Stimulated activated memory B cell treated with anti-CD40 and anti-IgM and Interleukin-4, amounts not matched to agents 10 μg/mL and 1 μg/mL and 100 μg/mL, for 72 hours (primary cell): Measurements from ENCODE around the gene FAM76B.
A peak's percentile ranks its signal among the peaks of the same experiment; 100 is the strongest.

Source experiments
- ATAC-seq: fragments of 150-1000 bp; cut with Tn5 transposase; 2 replicates; pipeline ENCODE4 v1.10.0; 2021
- H3K27ac Mint-ChIP-seq: one replicate; pipeline ENCODE4 v1.8.0; 2022; ENCODE audit warnings: mild to moderate bottlenecking, mixed read lengths
- H3K27me3 Mint-ChIP-seq: one replicate; pipeline ENCODE4 v1.8.0; 2022; ENCODE audit warnings: mixed read lengths
- H3K36me3 Mint-ChIP-seq: one replicate; pipeline ENCODE4 v1.8.0; 2022; ENCODE audit warnings: mixed read lengths
- H3K4me1 Mint-ChIP-seq: one replicate; pipeline ENCODE4 v1.8.0; 2022; ENCODE audit warnings: mixed read lengths
- H3K4me3 Mint-ChIP-seq: one replicate; pipeline ENCODE4 v1.8.0; 2022; ENCODE audit warnings: mild to moderate bottlenecking, moderate library complexity, mixed read lengths
- H3K9me3 Mint-ChIP-seq: one replicate; pipeline ENCODE4 v1.8.0; 2022; ENCODE audit warnings: mixed read lengths

Gene FAM76B

GRCh38 chr11:95800438-95800837, 10.9 kb upstream of the FAM76B start:
- H3K4me3 Mint-ChIP-seq: no peak overlapping the region
- H3K27me3 Mint-ChIP-seq: no peaks in the 10 kb centered on the region
- H3K36me3 Mint-ChIP-seq: peaks cover 40% of the 10 kb centered on the region
- ATAC-seq: no peak
- H3K9me3 Mint-ChIP-seq: no peaks in the 10 kb centered on the region
- peaks cover 6% of the 10 kb centered on the region for H3K4me1 Mint-ChIP-seq
- H3K27ac Mint-ChIP-seq: no peak overlapping the region

GRCh38 chr11:95799546-95799945, 10.0 kb upstream of the FAM76B start:
- Mint-ChIP-seq H3K9me3 (no peaks in the 10 kb centered on the region), H3K27ac (no peak overlapping the region), H3K4me1 (peaks cover 15% of the 10 kb centered on the region), H3K4me3 (no peak overlapping the region), H3K36me3 (peaks cover 40% of the 10 kb centered on the region), H3K27me3 (no peaks in the 10 kb centered on the region)
- ATAC-seq: no peak

DNA sequence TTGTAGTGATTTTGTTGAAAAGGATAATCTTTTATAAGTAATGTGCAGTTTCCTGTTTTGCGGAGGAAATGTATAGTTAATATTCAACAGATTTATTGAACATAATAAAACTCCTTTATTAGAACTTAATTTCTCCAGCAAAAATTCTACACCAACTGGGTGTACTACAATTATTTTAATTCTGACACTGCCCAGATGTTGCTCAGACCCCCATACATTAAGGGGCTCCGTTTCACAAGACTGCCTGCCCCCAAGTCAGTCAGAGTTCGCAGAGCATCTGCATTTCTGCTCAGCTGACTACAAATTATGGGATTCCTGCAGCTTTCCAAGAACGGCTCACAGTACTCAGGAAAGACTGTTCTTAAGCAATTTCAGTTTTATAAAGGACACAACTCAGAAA, 6.9 kb upstream of the FAM76B start:
- no peaks in the 10 kb centered on the region for H3K9me3 Mint-ChIP-seq
- H3K36me3 Mint-ChIP-seq: peaks cover 19% of the 10 kb centered on the region
- H3K4me3 Mint-ChIP-seq: no peak overlapping the region
- H3K27me3 Mint-ChIP-seq: no peaks in the 10 kb centered on the region
- peaks cover 34% of the 10 kb centered on the region for H3K4me1 Mint-ChIP-seq
- no peak for ATAC-seq
- H3K27ac Mint-ChIP-seq: no peak overlapping the region

- Mint-ChIP-seq H3K36me3 (peaks cover 18% of the 10 kb centered on the region), H3K4me3 (no peak overlapping the region), H3K9me3 (no peaks in the 10 kb centered on the region), H3K27me3 (no peaks in the 10 kb centered on the region), H3K27ac (no peak overlapping the region), H3K4me1 (peaks cover 39% of the 10 kb centered on the region)
- no peak for ATAC-seq
These were observed 6.2 kb upstream of the FAM76B start for GRCh38 chr11:95795627-95796295.

- no peak overlapping the region for H3K27ac Mint-ChIP-seq
- no peak overlapping the region for H3K4me3 Mint-ChIP-seq
- H3K4me1 Mint-ChIP-seq: peaks cover 39% of the 10 kb centered on the region
- H3K9me3 Mint-ChIP-seq: no peaks in the 10 kb centered on the region
- H3K27me3 Mint-ChIP-seq: no peaks in the 10 kb centered on the region
- ATAC-seq: no peak
- H3K36me3 Mint-ChIP-seq: peaks cover 8% of the 10 kb centered on the region
These were observed 4.5 kb upstream of the FAM76B start for GRCh38 chr11:95794086-95794485.

DNA sequence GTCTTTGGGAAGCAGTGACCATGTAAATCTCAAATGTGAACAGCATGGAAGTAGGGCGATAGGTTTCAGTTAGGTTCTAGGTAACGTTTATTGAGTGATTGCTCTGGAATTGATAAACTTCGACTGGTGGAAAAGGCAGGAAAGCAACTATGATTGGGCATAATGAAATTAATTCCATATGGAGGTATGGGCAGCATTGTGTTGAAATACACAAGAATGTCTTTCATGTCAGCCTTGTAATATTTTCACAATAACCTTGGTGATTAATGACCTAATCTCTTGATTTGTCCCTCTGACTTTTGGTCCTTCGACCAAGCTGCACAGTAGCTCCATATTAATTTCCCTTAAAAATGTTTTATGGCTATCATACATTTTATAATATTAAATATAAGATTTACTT, 3.5 kb upstream of the FAM76B start:
- no peak overlapping the region for H3K4me3 Mint-ChIP-seq
- no peak overlapping the region for H3K27ac Mint-ChIP-seq
- peaks cover 10% of the 10 kb centered on the region for H3K36me3 Mint-ChIP-seq
- no peaks in the 10 kb centered on the region for H3K9me3 Mint-ChIP-seq
- no peak for ATAC-seq
- no peaks in the 10 kb centered on the region for H3K27me3 Mint-ChIP-seq
- peaks cover 43% of the 10 kb centered on the region for H3K4me1 Mint-ChIP-seq

DNA sequence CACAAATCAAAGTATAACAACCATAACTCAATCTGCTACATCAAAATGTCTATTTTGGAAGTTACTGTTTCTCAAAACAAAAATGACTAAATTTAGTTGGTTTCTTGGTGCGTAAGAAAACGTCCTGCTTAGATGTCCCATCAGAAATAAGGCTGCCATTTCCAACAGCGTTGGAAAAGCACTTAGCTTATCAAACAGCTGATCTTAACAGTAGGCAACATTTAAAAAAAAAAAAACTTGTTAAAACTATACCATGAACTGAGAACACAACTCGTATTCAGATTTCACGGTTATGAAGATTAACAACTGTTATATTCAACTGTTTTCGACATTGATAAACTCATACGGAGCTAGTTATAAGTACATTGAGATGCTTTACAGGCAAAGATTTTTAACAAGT, 3.1 kb upstream of the FAM76B start:
- H3K27me3 Mint-ChIP-seq: no peaks in the 10 kb centered on the region
- H3K9me3 Mint-ChIP-seq: no peaks in the 10 kb centered on the region
- no peak for ATAC-seq
- H3K27ac Mint-ChIP-seq: no peak overlapping the region
- H3K4me1 Mint-ChIP-seq: peaks cover 47% of the 10 kb centered on the region
- H3K36me3 Mint-ChIP-seq: peaks cover 14% of the 10 kb centered on the region
- no peak overlapping the region for H3K4me3 Mint-ChIP-seq

- Mint-ChIP-seq H3K4me1 (peaks cover 49% of the 10 kb centered on the region), H3K9me3 (no peaks in the 10 kb centered on the region), H3K27me3 (no peaks in the 10 kb centered on the region), H3K36me3 (peaks cover 14% of the 10 kb centered on the region), H3K27ac (peak overlapping the region; percentile 97), H3K4me3 (peak overlapping the region; percentile 90)
- no peak for ATAC-seq
These were observed 2.6 kb upstream of the FAM76B start for GRCh38 chr11:95792200-95792599.

DNA sequence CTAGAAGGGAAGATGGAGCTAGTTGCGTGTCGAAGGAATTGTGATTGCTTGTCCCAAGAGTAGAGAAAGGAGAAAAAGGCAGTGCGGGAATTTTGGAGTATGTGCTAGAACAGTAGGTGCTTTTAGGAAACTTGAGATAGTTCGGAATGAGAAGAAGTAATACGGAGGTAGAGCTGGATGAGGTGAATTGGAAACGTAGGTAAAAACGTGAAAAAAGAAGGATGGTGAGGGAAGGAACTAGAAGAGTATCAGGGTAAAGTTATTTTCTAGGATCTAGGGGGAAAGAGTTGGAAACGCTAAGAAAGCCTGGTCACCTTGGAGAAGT, 2.1 kb upstream of the FAM76B start:
- ATAC-seq: no peak
- Mint-ChIP-seq H3K4me1 (peaks cover 49% of the 10 kb centered on the region), H3K4me3 (peak overlapping the region; percentile 90), H3K27ac (peak overlapping the region; percentile 97), H3K36me3 (peaks cover 14% of the 10 kb centered on the region), H3K9me3 (no peaks in the 10 kb centered on the region), H3K27me3 (no peaks in the 10 kb centered on the region)

- H3K4me1 Mint-ChIP-seq: peaks cover 49% of the 10 kb centered on the region
These were observed 1.5 kb upstream of the FAM76B start for GRCh38 chr11:95790933-95791708.

GRCh38 chr11:95790123-95790932, 746 bp upstream of the FAM76B start, which contains the start of gene CEP57:
Gene CEP57, plus strand, starts transcription at chr11:95790498. Its CDS starts 201 bp downstream, at chr11:95790699.
- Mint-ChIP-seq H3K4me1 (peaks cover 42% of the 10 kb centered on the region), H3K9me3 (no peaks in the 10 kb centered on the region), H3K4me3 (peak within 1 kb of the TSS; percentile 90), H3K36me3 (peaks cover 23% of the 10 kb centered on the region), H3K27ac (peak within 1 kb of the TSS; percentile 97), H3K27me3 (no peaks in the 10 kb centered on the region)
- ATAC-seq: peak; percentile 89

More at GRCh38 chr11:95790933-95791708, 1.5 kb upstream of the FAM76B start:
- peak overlapping the region; percentile 90 for H3K4me3 Mint-ChIP-seq
- peaks cover 15% of the 10 kb centered on the region for H3K36me3 Mint-ChIP-seq
- H3K9me3 Mint-ChIP-seq: no peaks in the 10 kb centered on the region
- no peak for ATAC-seq
- peak overlapping the region; percentile 97 for H3K27ac Mint-ChIP-seq
- H3K27me3 Mint-ChIP-seq: no peaks in the 10 kb centered on the region

GRCh38 chr11:95788921-95789505, 569 bp downstream of the FAM76B start:
- H3K27me3 Mint-ChIP-seq: no peaks in the 10 kb centered on the region
- ATAC-seq: no peak
- peaks cover 31% of the 10 kb centered on the region for H3K4me1 Mint-ChIP-seq

DNA sequence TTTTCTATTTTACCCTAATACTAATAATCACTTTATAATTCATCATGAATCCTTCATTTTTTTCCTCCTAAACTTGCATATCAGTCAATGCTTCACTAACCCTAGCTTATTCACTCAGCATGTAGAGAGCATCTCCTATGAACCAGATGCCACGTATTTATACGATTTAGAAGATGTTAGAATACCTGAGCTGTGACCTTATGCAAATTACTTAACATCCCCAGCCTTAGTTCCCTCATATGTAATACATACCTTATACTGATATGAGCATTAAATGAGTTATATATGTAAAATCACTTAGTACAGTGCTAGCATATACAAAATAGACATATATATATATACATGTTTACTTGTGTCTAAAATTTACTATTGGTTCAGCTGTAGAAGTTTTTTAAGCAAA, 9.0 kb downstream of the FAM76B start:
- Mint-ChIP-seq H3K27ac (no peak overlapping the region), H3K4me1 (peaks cover 42% of the 10 kb centered on the region), H3K9me3 (no peaks in the 10 kb centered on the region), H3K4me3 (no peak overlapping the region), H3K27me3 (no peaks in the 10 kb centered on the region), H3K36me3 (peaks cover 54% of the 10 kb centered on the region)
- ATAC-seq: no peak

More at GRCh38 chr11:95788921-95789505, 569 bp downstream of the FAM76B start:
- H3K36me3 Mint-ChIP-seq: peaks cover 30% of the 10 kb centered on the region
- peak overlapping the region; percentile 97 for H3K27ac Mint-ChIP-seq
- no peaks in the 10 kb centered on the region for H3K9me3 Mint-ChIP-seq
- peak overlapping the region; percentile 90 for H3K4me3 Mint-ChIP-seq

GRCh38 chr11:95778699-95779098, 10.9 kb downstream of the FAM76B start:
- ATAC-seq: peak; percentile 47
- Mint-ChIP-seq H3K36me3 (peaks cover 47% of the 10 kb centered on the region), H3K9me3 (no peaks in the 10 kb centered on the region), H3K4me1 (peaks cover 36% of the 10 kb centered on the region), H3K4me3 (no peak overlapping the region), H3K27me3 (no peaks in the 10 kb centered on the region), H3K27ac (no peak overlapping the region)

DNA sequence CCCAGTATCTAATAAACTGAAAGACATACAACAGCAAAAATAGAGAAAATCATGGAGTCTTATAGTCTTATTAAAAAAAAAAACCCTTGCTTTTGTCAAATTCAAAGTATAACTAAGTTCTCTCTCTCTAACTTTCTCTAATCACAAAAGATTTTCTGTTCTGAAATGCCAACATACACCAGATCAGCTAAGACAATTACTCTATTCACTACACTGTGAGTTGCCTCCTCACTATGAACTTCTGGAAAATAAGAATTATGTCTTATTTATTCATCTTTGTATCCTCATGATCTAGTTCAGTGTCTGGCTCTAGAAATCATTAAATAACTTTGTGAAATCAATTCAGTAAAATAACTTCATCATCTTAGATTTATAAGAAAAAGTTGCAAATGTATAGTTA, 12.7 kb downstream of the FAM76B start:
- Mint-ChIP-seq H3K27ac (no peak overlapping the region), H3K36me3 (peaks cover 36% of the 10 kb centered on the region), H3K9me3 (no peaks in the 10 kb centered on the region), H3K4me1 (peaks cover 26% of the 10 kb centered on the region), H3K4me3 (no peak overlapping the region), H3K27me3 (no peaks in the 10 kb centered on the region)
- ATAC-seq: no peak
